MM.1S (cell line): ENCODE data around the gene CNTN1.

Source experiments
- DNase-seq: peaks from one replicate; pipeline ENCODE4 v3.0.0-alpha.2; 2015
- H2AFZ ChIP-seq: fragments of 300-600 bp; sonication (generic); 2 replicates; pipeline ENCODE4 v1.6.0; 2016; ENCODE audit warnings: antibody characterized with exemption, low read length
- H3F3A ChIP-seq: fragments of 300-600 bp; sonication (generic); 2 replicates; pipeline ENCODE4 v1.6.1; 2016; ENCODE audit warnings: mild to moderate bottlenecking, antibody characterized with exemption, low read length, moderate library complexity, mixed read lengths; ENCODE audit not compliant: insufficient read depth
- H3K27ac ChIP-seq: fragments of 300-600 bp; sonication (generic); 2 replicates; pipeline ENCODE4 v1.5.1; 2016; ENCODE audit warnings: mild to moderate bottlenecking, low read length
- H3K27me3 ChIP-seq: fragments of 300-600 bp; sonication (generic); replicated peaks from 2 replicates; pipeline ENCODE4 v1.6.0; 2016; ENCODE audit warnings: low read length; ENCODE audit not compliant: insufficient read depth
- H3K36me3 ChIP-seq: fragments of 300-600 bp; sonication (generic); replicated peaks from 2 replicates; pipeline ENCODE4 v1.6.1; 2016; ENCODE audit warnings: mild to moderate bottlenecking, low read length, mixed read lengths; ENCODE audit not compliant: insufficient read depth
- H3K4me1 ChIP-seq: fragments of 300-600 bp; sonication (generic); 2 replicates; pipeline ENCODE4 v1.6.1; 2016; ENCODE audit warnings: low read length, mixed read lengths
- H3K4me2 ChIP-seq: fragments of 300-600 bp; sonication (generic); 2 replicates; pipeline ENCODE4 v1.6.0; 2016; ENCODE audit warnings: low read depth, low read length
- H3K4me3 ChIP-seq: fragments of 300-600 bp; sonication (generic); 2 replicates; pipeline ENCODE4 v1.5.1; 2016; ENCODE audit warnings: low read length, mixed read lengths
- H3K79me2 ChIP-seq: fragments of 300-600 bp; sonication (generic); 2 replicates; pipeline ENCODE4 v1.6.1; 2016; ENCODE audit warnings: mixed run types, low read length, mixed read lengths
- H3K9ac ChIP-seq: fragments of 300-600 bp; sonication (generic); 2 replicates; pipeline ENCODE4 v1.6.1; 2016; ENCODE audit warnings: low read length, mixed read lengths
- H3K9me2 ChIP-seq: fragments of 300-600 bp; sonication (generic); replicated peaks from 2 replicates; pipeline ENCODE4 v1.6.1; 2016; ENCODE audit warnings: mild to moderate bottlenecking, low read length, mixed read lengths; ENCODE audit not compliant: insufficient read depth
- H3K9me3 ChIP-seq: fragments of 300-600 bp; sonication (generic); replicated peaks from 2 replicates; pipeline ENCODE4 v1.6.1; 2016; ENCODE audit warnings: mild to moderate bottlenecking, low read length, mixed read lengths; ENCODE audit not compliant: insufficient read depth
- H4K20me1 ChIP-seq: fragments of 300-600 bp; sonication (generic); 2 replicates; pipeline ENCODE4 v1.6.1; 2016; ENCODE audit warnings: mild to moderate bottlenecking, low read length, moderate library complexity, mixed read lengths; ENCODE audit not compliant: insufficient read depth
- EZH2 ChIP-seq: fragments of 300-600 bp; sonication (generic); optimal IDR thresholded peaks from 2 replicates; pipeline ENCODE3; 2017; ENCODE audit warnings: low read depth, mild to moderate bottlenecking, antibody characterized with exemption, low read length, mixed read lengths
- EZH2phosphoT487 ChIP-seq: fragments of 300-600 bp; sonication (generic); IDR thresholded peaks from 2 replicates; pipeline ENCODE4 v1.6.1; 2018; ENCODE audit warnings: antibody characterized with exemption, low read length
- TF ChIP-seq, protein P1 (sequence below): fragments of 300-600 bp; sonication (generic); IDR thresholded peaks from 2 replicates; pipeline ENCODE4 v1.5.1; 2016; ENCODE audit warnings: antibody characterized with exemption, low read length, mixed read lengths

CNTN1 gene

DNA sequence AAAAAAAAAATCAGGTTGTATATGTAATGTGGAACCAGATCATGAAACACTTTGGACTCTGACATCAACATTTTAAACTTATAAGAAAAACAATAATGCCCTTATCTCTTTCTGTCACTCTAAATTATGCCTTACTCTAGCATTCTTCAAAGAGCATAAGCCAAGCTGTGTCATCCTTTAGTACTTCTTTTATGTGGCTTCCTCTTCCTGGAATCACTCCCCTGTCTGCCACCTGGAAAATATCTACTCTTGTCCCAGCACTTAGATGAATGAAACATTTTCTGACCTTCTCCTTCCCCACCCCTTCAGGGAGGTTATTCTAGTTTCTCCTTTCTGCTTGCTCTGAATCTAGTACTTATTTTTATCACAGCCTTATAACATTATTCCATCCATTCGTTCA, 101.2 kb downstream of the CNTN1 start:
- no peaks in the 10 kb centered on the region for H3K36me3 ChIP-seq

DNA sequence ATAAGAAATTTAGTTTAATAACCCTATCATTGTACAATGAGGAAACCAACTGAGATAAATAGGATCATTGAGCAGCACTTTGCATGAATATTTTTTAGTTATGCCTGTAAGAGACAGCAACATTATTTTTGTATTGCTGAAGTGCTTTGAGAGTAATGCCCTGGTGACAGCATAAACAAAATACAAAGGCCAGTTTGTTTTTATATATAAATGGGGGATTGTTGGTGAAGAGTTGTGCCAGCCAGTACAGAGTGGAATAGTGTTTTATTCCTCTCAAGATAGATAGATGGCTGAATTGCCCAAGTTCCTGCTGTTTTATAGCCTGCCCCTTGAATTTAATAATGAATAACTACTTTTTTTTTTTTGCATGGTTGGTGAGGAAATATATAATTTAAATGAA, 101.8 kb downstream of the CNTN1 start:
- Histone ChIP-seq H3K27me3 (no peaks in the 10 kb centered on the region), H3K9ac (no peak overlapping the region), H3K27ac (no peak overlapping the region), H3K4me2 (no peak overlapping the region), H3K79me2 (no peaks in the 10 kb centered on the region), H3K9me2 (no peaks in the 10 kb centered on the region), H2AFZ (no peak overlapping the region), H4K20me1 (no peaks in the 10 kb centered on the region), H3K4me3 (no peak overlapping the region), H3F3A (peaks cover 6% of the 10 kb centered on the region), H3K36me3 (no peaks in the 10 kb centered on the region), H3K9me3 (no peaks in the 10 kb centered on the region), H3K4me1 (peaks cover 27% of the 10 kb centered on the region)
- DNase-seq = no peak
- TF ChIP-seq EZH2phosphoT487 = no peak
- TF ChIP-seq, protein P1, sequence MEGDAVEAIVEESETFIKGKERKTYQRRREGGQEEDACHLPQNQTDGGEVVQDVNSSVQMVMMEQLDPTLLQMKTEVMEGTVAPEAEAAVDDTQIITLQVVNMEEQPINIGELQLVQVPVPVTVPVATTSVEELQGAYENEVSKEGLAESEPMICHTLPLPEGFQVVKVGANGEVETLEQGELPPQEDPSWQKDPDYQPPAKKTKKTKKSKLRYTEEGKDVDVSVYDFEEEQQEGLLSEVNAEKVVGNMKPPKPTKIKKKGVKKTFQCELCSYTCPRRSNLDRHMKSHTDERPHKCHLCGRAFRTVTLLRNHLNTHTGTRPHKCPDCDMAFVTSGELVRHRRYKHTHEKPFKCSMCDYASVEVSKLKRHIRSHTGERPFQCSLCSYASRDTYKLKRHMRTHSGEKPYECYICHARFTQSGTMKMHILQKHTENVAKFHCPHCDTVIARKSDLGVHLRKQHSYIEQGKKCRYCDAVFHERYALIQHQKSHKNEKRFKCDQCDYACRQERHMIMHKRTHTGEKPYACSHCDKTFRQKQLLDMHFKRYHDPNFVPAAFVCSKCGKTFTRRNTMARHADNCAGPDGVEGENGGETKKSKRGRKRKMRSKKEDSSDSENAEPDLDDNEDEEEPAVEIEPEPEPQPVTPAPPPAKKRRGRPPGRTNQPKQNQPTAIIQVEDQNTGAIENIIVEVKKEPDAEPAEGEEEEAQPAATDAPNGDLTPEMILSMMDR = no peak
- TF ChIP-seq EZH2 = no peak

More for the DNA sequence above, 101.2 kb downstream of the CNTN1 start:
- no peaks in the 10 kb centered on the region for H3K9me3 ChIP-seq
- no peak overlapping the region; the same call in 1 of the 2 replicates for H3K4me3 ChIP-seq
- H3K9ac ChIP-seq = no peak overlapping the region
- DNase-seq = no peak
- H3K79me2 ChIP-seq = no peaks in the 10 kb centered on the region
- TF ChIP-seq, protein P1 = no peak
- TF ChIP-seq EZH2 (no peak), EZH2phosphoT487 (no peak)
- H4K20me1 ChIP-seq = no peaks in the 10 kb centered on the region
- H3K27ac ChIP-seq = peak overlapping the region; percentile 36; the same call in 1 of the 2 replicates
- H2AFZ ChIP-seq = no peak overlapping the region
- H3K27me3 ChIP-seq = no peaks in the 10 kb centered on the region
- H3F3A ChIP-seq = peaks cover 6% of the 10 kb centered on the region
- H3K4me2 ChIP-seq = peak overlapping the region; percentile 60; the same call in 1 of the 2 replicates
- no peaks in the 10 kb centered on the region for H3K9me2 ChIP-seq
- peaks cover 27% of the 10 kb centered on the region for H3K4me1 ChIP-seq

DNA sequence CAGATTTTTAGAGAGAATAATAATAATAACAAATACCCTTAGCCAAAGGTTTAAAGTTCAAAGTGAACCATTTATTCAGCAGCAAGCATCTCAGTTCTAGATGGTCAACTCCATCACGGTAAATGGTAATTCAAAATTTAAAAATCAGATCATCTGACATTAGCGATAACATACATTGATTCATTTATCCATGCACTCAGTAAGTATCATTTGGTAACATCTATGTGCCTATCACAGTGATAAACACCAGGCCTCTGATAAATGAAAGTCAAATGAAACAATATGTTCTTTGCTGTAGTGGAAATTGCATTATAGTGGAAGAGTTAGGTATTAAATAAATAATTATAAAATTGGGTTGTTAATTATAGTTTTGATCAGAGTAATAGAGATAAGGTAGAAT, 108.8 kb downstream of the CNTN1 start:
- Histone ChIP-seq H3K9ac (no peak overlapping the region), H3K4me2 (no peak overlapping the region), H3K9me3 (no peaks in the 10 kb centered on the region), H3K27ac (no peak overlapping the region), H3K9me2 (no peaks in the 10 kb centered on the region), H3F3A (no peaks in the 10 kb centered on the region), H4K20me1 (no peaks in the 10 kb centered on the region), H3K4me1 (no peaks in the 10 kb centered on the region), H2AFZ (no peak overlapping the region), H3K79me2 (no peaks in the 10 kb centered on the region), H3K4me3 (no peak overlapping the region), H3K36me3 (no peaks in the 10 kb centered on the region), H3K27me3 (no peaks in the 10 kb centered on the region)
- no peak for DNase-seq
- TF ChIP-seq, protein P1 = no peak
- no peak for TF ChIP-seq EZH2

DNA sequence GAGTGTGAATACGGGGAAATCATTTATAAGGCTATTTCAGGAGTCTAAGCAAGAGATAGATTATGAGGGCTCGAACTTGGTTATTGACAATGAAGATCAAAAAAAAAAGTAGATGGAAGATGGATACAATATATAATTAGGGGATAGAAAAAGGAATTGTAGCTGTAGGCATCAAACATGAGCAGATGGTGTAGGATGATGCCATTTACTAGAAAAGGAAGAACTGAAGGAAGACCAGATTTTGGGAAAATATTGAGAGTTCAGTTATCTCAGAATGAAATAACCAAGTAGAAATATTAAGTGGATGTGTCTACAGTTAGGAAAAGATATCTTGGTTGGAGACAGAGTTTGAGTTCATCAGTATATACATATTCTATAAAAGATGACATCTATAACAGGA, 109.6 kb downstream of the CNTN1 start:
- Histone ChIP-seq H3K4me1 (no peaks in the 10 kb centered on the region), H3K9me2 (no peaks in the 10 kb centered on the region), H2AFZ (no peak overlapping the region), H3K27me3 (no peaks in the 10 kb centered on the region), H3K36me3 (no peaks in the 10 kb centered on the region), H3K27ac (no peak overlapping the region), H3K9ac (no peak overlapping the region), H3K4me3 (no peak overlapping the region), H4K20me1 (no peaks in the 10 kb centered on the region), H3F3A (no peaks in the 10 kb centered on the region), H3K4me2 (no peak overlapping the region), H3K9me3 (no peaks in the 10 kb centered on the region), H3K79me2 (no peaks in the 10 kb centered on the region)
- TF ChIP-seq, protein P1 = no peak
- TF ChIP-seq EZH2 (no peak), EZH2phosphoT487 (no peak)
- no peak for DNase-seq
